ENCODE results near the gene APOL6.

DNA sequence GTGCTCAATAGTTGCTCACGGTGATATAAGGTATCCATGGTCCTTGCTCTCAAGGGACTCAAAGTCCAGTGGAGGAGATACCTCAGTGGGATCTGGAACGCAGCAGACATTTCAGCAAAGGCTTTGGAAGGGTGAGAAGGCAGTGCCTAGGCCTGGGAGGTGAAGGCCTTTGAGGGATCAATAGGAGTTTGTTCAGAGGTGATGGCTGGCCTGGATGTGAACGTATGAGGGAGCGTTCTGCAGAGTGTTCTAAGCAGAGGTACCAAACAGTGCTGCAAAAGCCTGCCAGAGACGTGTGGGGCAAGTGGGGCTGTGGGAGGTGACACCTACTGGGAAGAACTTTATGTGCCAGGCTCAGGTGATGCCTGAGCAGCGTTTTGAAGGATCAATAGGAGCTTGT, 23.7 kb upstream of the APOL6 start:
- TF ChIP-seq, protein P1, sequence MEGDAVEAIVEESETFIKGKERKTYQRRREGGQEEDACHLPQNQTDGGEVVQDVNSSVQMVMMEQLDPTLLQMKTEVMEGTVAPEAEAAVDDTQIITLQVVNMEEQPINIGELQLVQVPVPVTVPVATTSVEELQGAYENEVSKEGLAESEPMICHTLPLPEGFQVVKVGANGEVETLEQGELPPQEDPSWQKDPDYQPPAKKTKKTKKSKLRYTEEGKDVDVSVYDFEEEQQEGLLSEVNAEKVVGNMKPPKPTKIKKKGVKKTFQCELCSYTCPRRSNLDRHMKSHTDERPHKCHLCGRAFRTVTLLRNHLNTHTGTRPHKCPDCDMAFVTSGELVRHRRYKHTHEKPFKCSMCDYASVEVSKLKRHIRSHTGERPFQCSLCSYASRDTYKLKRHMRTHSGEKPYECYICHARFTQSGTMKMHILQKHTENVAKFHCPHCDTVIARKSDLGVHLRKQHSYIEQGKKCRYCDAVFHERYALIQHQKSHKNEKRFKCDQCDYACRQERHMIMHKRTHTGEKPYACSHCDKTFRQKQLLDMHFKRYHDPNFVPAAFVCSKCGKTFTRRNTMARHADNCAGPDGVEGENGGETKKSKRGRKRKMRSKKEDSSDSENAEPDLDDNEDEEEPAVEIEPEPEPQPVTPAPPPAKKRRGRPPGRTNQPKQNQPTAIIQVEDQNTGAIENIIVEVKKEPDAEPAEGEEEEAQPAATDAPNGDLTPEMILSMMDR (IDR thresholded peaks at IDR 0.05; ENCODE audit: low read depth, low read length, poor library complexity, severe bottlenecking): no peak
- no peak for TF ChIP-seq EZH2phosphoT487 (IDR thresholded peaks at IDR 0.05; ENCODE audit: borderline replicate concordance, low read length)
